DOHH2 (cell line): Measurements from ENCODE around the gene SCAMP3.

ENCODE experiments used
- EZH2phosphoT487 ChIP-seq: fragments of 200-600 bp; sonication (generic); IDR thresholded peaks from 2 replicates; pipeline ENCODE4 v1.6.1; 2017; ENCODE audit warnings: borderline replicate concordance, mild to moderate bottlenecking, antibody characterized with exemption, low read length, moderate library complexity, mixed read lengths
- TF ChIP-seq, protein P1 (sequence below): fragments of 200-600 bp; sonication (generic); IDR thresholded peaks from one replicate; pipeline ENCODE4 v1.5.1; 2014; ENCODE audit warnings: antibody characterized with exemption, mild to moderate bottlenecking, low read depth, low read length; ENCODE audit not compliant: poor library complexity, severe bottlenecking

DNA sequence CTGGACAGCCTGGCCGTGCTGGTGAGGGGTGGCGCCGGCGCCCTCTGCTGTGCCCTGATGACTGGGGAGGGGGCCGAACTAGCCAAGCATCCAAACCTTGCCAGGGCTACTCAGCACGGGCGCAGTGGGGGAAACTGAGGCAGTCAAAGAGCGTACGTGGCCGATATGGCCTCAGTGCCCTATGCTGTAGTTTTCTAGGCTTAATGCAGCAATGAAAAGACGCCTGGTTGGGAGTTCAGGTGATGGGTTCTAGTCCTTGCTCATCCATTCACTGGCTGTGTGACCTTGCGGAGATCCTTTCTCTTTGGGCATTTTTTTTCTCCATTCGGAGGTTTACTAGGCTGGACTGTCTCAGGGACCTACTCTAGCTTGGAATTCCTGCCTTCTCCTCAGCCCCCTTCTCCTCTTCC is 52.8 kb downstream of the SCAMP3 start:
- TF ChIP-seq, protein P1, sequence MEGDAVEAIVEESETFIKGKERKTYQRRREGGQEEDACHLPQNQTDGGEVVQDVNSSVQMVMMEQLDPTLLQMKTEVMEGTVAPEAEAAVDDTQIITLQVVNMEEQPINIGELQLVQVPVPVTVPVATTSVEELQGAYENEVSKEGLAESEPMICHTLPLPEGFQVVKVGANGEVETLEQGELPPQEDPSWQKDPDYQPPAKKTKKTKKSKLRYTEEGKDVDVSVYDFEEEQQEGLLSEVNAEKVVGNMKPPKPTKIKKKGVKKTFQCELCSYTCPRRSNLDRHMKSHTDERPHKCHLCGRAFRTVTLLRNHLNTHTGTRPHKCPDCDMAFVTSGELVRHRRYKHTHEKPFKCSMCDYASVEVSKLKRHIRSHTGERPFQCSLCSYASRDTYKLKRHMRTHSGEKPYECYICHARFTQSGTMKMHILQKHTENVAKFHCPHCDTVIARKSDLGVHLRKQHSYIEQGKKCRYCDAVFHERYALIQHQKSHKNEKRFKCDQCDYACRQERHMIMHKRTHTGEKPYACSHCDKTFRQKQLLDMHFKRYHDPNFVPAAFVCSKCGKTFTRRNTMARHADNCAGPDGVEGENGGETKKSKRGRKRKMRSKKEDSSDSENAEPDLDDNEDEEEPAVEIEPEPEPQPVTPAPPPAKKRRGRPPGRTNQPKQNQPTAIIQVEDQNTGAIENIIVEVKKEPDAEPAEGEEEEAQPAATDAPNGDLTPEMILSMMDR: no peak
- no peak for TF ChIP-seq EZH2phosphoT487
